ENCODE results near the gene EME1.

The EME1 gene, protein sequence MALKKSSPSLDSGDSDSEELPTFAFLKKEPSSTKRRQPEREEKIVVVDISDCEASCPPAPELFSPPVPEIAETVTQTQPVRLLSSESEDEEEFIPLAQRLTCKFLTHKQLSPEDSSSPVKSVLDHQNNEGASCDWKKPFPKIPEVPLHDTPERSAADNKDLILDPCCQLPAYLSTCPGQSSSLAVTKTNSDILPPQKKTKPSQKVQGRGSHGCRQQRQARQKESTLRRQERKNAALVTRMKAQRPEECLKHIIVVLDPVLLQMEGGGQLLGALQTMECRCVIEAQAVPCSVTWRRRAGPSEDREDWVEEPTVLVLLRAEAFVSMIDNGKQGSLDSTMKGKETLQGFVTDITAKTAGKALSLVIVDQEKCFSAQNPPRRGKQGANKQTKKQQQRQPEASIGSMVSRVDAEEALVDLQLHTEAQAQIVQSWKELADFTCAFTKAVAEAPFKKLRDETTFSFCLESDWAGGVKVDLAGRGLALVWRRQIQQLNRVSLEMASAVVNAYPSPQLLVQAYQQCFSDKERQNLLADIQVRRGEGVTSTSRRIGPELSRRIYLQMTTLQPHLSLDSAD

DNA sequence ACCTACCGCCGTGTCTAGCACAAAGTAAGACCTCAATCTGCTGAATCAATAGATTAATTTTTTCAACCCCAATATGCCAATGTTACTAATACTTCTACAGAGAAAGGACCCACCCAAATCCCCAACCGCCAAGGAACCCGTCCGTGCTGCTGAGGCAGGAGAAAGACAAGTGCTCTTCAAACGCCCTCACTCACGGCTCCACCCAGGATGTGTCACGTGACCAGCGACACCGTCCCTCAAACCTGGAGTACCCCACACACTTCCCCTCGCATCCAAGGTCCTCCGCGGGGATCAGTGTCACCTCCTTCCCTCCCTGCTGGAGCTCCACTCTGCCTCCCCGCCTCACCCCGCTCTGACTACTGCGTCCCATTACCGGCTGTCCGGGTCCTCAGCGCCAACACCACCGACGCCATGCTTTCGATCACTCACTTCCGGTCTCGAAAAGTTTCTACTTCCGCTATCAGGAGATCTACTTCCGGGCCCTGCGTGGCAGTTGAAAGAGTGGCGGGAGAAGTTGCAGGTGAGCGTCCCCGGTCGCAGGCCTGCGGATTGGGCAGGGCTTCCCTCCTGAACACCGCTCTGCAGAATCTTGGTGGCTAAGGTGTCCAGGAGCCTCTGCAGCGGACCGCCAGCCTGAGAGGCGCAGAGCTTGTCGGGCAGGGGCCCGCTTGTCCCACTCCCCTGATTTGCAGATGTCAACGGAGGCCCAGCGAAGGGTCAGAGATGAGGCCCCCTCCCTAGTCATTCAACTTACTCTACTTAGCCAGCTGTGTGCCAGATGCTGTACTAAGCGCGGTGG lies at the start of gene EME1, which contains the start of gene MRPL27:
EME1 (plus strand) TSS at position 472 of the 799 bp plus-strand sequence. CDS start 1,980 bp downstream, outside the sequence.
MRPL27 (minus strand) TSS at position 427 of the 799 bp plus-strand sequence; CDS start at position 413, 14 bp downstream.
- DNase-seq: peak; percentile 96

DNA sequence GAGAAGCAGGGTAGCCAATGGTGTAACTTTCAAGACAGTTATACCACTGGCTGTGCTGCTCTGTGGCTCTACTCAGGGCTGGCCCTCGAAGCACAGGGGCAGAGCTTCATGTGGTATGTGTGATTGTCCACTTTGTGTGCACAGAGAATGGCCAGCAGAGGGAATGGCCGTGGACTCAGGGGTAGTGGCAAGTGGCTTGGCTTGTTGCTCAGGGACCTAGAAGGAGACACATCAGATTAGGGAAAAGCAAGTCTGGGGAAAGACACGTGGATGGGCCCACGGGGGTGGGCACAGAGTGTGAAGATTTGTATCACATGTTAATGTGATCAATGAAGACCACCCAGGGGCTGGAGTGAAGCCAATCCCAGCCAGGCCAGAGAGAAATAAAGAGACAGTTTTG lies 47.1 kb upstream of the EME1 start:
- no peak for DNase-seq

DNA sequence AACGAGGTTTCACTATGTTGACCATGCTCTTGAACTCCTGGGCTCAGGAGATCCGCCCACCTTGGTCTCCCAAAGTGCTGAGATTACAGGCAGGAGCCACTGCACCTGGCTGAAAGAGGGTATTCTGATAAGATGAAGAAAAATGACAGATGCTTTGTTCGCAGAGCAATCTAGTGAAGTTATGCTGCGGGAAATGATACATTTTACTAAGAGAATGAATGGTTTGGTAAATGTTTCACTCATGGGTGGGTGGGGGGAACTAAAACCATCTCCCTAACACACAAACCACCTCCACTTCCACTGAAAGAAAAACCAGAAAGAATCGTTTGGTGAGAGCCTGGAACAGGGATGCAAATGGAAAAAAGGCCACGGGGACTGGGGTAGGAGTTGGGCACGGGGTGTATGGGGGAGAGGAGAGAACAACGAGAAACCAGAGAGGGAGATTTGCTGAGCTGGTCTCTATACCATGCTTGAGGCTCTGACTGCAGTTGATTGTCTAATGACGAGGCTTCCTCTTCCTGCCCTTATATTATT lies 46.1 kb upstream of the EME1 start:
- no peak for DNase-seq

DNA sequence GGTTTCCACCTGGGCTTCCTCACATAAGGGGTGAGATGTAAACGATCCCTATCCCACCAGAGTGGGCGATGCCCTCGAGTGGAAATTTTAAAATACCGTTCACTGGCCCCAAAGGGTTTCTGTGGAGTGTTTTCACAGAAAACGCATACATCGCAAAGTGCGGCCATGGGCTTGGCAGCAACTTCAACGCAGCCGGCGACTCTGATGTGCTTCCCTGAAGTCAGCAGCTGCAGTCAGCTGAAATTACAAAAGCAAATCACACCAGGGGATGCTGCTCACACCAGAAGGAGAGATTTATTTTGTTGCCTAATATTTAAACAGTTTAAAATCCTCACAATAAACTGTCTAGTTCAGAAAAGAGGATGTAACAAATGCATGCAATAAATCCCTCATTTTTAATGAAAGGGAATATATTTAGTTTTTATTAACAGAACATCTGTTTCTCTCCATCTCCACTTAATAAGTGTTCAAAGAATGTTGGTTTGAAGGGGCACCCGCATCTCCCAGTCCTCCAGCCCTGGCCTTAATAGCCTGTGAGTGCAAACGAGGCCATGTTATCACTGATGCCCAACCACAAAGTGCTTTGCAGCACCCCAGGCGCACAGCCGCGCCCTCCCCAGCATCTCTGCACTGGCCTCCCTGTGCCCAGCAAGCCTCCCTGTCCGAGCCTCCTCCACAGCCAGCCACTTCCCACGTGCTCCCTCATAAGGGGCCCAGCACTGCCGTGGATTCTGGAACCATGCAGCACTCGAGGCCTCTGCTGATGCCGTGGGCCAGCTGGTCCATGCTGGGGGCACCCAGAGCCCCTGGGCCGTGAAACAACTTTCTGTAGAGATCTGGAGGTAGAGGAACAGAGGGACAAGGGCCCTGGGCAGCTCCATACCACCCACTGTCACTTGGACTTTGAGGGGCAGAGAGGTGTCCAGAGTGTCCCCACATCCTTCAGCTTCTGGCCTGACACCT lies 44.4 kb upstream of the EME1 start:
- no peak for DNase-seq

DNA sequence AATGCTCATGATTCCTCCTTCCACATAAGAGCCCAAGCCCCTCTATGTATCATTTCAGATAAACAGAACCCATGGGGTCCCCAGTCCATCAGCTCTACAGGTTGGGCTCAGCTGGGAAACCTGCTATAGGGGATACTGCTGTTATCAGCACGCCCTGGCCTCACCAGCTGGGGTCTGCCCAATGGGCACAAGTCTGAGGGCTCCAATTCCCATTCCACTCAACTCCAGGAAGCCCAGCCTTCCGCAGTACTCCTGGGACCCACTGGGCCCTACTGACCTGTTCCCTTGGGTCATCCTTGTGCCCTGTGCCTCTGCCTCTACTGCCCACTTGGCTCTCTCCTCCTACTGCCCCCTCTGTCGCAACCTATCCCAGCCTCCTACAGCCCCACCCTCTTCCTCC lies 43.3 kb upstream of the EME1 start:
- no peak for DNase-seq

DNA sequence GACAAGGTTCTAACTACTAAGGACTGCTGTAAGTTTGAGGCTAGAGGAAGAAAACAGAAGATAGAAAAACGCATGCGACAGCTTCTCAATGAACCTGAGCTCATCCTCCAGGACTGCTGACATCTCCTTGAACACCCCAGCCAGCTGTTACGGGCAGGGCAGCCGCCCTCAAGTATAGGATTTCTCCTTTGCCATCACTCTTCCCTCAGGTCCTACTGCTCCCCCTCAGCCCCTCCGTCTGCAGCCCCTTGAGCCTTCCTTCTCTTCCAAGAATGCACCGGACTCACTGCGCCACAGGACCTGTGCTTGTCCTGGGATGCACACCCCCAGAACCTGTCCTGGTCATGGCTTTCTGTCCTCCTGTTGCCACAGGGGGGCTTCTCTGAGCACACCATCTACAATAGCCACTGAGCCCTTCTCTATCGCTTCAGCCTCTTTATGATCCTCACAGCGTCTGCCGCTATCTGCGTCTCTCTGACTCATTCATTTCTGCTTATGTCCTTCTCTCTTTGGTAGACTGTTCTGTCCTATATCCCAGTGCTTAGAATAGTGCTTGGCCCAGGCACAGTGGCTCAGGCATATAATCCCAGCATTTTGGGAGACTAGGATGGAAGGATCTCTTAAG lies 42.8 kb upstream of the EME1 start:
- no peak for DNase-seq

DNA sequence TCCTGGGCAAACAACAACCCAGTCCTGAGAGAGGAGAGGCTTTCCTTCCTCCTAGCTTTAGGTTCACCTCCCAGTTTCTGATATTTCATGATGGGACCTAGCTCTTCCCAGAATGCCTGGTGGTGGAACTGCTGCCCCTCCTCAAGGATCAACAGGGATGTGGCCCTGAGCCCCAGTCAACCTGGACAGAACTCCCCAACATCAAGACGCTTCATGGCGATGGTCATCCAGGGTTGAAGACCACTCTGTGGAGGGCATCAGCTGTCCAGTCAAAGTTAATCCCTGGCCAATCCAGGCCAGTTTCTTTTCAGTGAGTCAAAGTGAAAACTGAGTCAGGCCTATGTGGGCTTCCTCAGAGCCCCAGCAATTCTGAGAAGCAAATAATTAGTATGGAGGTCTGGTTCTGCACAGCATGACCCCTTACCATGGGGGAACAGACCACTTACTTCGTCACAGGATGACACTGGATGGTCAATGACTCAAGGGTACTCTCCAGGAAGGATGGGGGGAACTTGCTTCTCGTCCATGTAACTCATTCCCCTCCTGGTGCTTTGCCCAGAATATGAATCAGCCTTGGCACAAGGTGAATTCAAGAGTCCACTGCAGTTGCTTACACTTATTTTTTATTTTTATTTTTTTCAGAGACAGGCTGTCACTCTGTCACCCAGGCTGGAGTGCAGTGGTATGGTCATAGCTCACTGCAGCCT lies 41.8 kb upstream of the EME1 start:
- no peak for DNase-seq

DNA sequence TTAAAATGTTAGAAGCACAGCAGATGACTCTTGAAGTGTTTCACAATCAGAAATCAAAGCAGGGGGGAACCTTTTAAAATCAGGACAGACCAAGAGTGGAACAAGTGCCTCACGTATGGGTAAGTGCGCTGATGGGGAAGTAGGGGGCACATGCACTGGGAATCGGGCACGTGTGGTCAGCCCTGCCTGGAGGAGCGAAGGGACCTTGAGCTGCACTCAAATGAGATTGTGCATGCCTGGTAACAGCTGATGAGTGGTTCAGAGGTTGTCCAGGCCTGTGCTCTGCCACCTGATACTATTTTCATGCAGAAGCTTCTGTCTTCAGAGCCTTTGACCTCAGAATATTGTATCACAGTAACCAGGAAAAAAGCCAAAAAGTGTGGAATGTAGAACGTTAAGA lies 40.8 kb upstream of the EME1 start:
- DNase-seq: no peak

DNA sequence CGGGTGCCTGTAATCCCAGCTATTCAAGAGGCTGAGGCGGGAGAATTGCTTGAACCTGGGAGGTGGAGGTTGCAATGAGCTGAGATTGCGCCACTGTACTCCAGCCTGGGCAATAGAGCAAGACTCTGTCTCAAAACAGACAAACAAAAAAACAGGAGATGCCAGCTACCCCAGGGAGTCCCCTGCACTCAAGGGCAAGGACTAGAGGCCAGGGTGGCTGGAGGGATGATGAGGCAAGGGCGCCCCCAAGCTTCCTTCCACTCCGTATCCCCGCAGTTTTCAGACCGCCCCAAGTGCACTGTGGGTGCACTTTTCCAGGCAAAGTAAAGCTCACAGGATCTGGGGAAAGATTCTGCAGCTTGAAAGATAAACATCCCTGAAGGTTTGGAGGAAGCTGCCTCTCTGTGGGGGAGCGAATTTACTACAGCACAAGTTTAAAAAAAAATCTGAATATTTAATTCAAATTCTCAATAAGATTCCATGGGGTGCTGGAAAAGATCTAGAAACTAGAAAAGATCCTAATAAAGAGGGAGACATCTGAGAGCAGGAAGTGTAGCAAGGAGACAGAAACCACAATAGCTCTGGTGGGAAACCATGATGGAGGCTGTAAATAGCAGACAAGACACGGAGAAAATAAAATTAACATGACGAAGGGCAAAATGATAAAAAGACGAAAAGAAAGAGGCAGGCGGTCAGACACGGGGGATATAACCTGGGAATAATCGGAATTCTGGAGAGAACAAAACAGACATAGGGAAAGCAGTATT lies 39.6 kb upstream of the EME1 start:
- DNase-seq: peak; percentile 8

DNA sequence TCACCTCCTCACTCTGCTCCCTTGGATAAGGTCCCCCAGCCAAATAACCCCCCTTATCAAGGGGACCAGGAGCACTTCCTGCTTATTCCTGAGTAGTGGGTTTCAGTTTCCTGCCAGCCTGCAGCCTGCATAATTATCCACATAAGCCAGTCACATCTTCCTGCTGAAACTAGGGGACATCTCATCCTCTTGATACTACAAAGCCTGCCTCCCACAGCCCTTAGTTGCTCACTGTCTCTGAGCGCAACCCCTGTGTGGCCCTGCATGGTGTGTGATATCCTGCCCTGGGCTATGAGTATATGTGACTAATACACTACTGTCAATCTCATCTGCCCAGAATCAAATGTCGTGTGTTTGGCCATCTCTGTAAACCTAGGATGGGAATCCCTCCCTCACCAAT lies 35.1 kb upstream of the EME1 start:
- DNase-seq: no peak

DNA sequence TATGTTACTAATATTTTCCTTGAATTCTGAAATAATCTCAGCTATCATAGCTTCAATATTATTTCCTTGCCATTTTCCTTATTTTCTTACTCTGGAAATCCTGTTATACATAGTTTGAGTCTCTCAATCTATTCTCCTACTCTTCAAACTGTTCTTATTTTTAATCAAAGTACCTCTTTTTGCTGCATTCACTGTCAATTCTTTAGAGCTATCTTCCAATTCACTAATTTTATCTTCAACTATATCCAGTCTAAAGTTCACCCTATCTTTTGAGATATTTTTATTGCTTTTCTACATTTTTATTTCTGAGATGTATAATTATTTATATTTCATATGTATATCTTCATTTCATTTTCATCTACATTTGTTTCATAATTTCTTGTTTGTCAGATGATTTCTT lies 34.4 kb upstream of the EME1 start:
- no peak for DNase-seq

DNA sequence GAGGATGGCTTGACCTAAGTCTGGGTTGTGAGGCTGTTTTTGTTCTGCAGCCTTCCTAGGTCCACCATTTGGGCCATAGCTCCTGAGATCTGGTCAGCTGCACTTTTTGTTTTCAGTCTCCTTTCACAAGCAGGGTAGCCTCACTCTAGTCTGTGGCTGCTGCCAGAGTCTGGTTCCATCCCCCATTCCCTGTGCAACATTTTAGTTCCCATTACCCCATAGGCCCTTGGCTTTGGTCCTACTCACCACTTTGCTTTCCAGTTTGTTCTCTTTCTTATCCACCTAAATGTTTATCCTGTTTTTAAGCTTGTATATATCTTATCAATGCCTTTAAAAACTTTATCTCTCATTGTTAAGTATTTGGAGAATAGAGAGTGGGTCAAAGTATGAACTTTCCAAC lies 33.6 kb upstream of the EME1 start:
- DNase-seq: no peak

DNA sequence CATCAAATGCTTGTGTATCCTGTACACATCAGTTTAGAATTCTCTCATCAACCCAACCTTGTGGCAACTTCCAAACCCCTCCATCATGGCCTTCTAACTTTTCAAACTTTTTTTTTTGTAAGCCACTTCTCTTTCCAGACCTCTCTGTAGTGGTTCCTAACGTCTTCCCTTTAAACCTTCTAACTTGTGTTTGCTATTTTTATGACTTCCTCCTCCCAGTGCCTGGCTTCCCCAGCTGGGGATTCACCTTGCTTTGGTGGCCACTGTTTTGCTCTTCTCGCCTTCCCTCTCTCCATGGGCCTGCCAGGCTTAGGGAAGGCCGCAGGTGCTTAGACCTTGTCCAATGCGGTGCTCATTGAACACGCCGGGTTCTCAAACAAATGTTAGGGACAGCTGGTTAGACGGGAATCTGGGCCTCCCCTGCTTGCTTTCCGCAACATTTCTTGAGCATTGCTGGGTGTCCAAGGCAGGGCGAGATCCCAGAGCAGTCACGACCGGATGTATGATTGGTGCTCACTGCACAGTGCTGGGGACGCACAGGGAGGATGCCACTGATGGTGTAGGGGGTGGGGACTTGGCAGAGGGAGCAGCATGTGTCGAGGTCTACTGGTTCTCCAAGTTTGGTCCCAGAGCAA lies 28.2 kb upstream of the EME1 start:
- no peak for DNase-seq

DNA sequence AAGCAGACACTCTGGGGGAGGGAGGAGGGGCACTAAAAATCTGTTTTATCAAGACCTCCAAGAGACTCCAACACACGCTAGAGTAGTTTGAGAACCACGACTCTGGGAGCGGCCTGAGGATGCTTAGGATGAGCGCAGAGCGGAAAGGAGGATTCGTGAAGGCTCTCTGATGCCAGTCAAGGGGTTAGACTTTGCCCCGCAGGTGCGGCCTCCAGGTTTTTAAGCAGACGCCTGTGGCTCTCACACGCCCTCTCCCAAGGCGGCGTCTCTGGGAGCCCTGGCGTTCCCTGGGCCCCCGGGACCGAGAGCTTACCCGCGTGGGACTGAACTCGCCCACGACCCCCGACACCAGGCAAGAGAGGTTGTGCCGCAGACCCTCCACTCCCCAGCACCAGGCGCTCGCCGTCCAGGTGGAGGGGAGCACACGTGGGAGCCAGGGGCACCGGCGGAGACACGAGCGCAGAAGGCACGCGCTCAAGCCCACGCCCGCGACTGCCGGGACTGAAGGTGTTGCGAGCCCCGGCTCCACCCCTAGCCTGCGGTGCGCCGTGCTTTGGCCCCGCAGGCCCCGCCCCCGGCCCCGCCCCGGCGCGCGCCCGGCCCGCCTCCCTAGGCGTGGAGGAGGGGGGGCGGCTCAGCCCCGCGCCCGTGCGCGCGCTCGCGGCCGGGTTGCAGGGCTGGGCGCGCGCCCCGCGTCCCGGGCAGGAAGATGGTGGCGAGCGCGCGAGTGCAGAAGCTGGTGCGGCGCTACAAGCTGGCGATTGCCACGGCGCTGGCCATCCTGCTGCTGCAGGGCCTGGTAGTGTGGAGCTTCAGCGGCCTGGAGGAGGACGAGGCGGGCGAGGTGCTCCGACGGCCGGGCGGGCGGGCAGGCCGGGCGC lies 27.4 kb upstream of the EME1 start, which contains the start of gene XYLT2:
XYLT2 (plus strand) TSS at position 695 of the 881 bp plus-strand sequence; CDS start at position 710, 15 bp downstream.
- DNase-seq: peak; percentile 87

DNA sequence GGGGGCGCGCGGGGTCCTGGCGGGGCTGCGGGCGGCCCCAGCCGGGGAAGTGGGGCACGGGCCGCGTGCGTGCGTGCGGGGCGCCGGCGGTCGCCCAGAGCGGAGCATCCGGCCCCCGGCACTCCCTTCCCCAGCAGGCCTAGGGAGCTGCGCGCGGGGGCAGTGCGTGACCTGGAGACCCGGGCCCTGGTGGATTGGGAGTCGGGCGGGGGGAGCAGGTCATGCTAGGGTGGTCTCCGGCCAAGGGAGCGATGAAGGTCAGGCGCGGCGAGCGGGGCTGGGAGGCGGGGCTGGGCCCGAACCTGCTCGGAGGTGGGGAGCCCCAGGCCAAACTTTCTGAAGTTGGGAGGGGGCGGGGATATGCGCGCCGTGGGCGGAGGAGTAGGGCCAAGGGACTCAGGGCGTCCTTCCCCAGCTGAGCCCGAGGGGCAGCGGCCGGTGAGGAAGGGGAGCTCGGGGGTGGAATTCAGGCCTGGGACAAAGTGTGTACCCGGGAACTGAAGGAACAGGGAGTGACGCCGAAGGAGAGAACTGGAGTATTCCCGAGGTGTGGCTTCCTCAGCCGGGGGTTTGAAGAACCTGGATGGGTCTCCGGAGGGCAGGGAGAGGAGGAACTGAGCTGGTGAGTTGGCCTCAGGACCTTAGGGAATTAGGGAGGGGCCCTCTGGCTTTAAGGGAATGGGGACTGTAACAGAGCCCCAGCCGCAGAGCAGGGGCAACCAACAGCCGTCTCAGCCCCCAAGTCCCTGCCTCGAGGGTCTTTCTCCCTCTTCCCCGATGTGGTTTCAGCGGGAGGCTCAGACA lies 26.5 kb upstream of the EME1 start:
- DNase-seq: peak; percentile 44

DNA sequence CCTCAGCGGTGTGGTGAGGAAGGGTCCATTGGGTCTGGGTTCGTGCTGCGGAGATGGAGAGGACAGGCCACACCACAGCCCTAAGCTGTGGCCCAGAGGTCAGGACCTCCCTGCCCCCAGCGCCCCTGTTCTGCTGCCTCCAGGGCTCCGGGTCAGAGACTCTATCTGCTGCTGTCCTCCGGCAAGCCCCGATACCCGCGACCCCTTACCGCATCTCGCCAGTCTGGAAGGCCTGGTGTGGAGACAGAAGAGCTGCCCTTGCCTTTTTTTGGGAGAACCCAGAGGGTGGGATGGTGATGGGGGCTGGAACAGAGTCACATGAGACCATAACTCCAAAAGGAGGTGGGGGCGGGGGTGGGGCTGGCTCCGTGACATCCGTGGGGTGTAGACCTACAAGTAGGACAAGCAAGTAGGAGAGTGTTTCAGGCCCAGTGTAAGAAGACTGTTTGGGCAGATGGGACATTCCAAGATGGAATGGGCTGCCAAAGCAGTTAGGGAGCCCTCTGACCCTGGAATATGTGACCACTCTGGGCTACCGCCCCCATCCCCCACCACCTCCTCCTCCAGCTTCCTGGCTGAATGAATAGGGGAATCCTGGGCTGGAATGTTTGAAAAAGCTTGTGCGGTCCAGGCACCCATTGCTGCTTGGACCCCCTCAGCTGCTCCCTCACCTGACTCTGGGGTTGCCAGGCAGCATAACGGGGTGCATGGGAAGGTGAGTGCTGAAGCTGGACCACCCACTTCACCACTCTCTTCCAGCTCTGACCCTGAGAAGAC lies 25.7 kb upstream of the EME1 start:
- no peak for DNase-seq

DNA sequence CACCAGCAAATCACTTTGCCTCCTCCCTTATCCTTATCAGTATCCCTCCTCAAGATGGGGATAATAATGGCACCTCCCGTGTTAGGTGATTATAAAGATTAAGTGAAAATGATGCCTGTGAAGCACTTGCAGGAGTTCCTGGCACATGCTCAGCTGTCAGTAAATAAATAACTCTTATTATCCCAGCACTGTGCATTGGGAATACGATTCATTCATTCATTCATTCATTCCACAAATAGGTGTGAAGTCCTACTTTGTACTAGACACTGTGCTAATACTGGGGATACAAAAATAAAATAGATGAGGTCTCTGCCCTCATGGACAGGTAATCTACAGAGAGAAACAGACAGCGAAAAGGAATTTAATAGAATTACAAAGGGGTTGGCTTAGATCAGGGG lies 25.1 kb upstream of the EME1 start:
- no peak for DNase-seq

Data from OCI-M1 (cell line).